Brain microvascular endothelial cell (primary cell): ENCODE measurements around the gene TAS2R43.

Experiments
- DNase-seq: peaks from one replicate; pipeline ENCODE4 v3.0.0-alpha.2; 2020
- H3K27ac ChIP-seq: fragments of 250-450 bp; sonication (Bioruptor Pico); 2 replicates; pipeline ENCODE4 v1.5.1; 2020; ENCODE audit warnings: mild to moderate bottlenecking, moderate library complexity
- H3K27me3 ChIP-seq: fragments of 250-450 bp; sonication (Bioruptor Pico); replicated peaks from 2 replicates; pipeline ENCODE4 v1.5.1; 2020; ENCODE audit warnings: mild to moderate bottlenecking
- H3K36me3 ChIP-seq: fragments of 250-450 bp; sonication (Bioruptor Pico); replicated peaks from 2 replicates; pipeline ENCODE4 v1.5.1; 2020; ENCODE audit warnings: mild to moderate bottlenecking
- H3K4me3 ChIP-seq: 2 replicates; pipeline ENCODE4 v1.5.1; 2011; ENCODE audit warnings: low read depth, mild to moderate bottlenecking, control low read depth, low read length, moderate library complexity
- in situ Hi-C: cut with HindIII; loops from 2 replicates; pipeline ENCODE4 v1.10.0; 2017; ENCODE audit warnings: low sequenced_read_pairs, low pct_ligation_motif_present
- TF ChIP-seq, protein P1 (sequence below): IDR thresholded peaks from 2 replicates; pipeline ENCODE4 v1.5.1; 2011; ENCODE audit warnings: low read depth, mild to moderate bottlenecking, moderate library complexity, low read length, control low read depth, inconsistent platforms; ENCODE audit errors: missing control alignments

The TAS2R43 gene, protein sequence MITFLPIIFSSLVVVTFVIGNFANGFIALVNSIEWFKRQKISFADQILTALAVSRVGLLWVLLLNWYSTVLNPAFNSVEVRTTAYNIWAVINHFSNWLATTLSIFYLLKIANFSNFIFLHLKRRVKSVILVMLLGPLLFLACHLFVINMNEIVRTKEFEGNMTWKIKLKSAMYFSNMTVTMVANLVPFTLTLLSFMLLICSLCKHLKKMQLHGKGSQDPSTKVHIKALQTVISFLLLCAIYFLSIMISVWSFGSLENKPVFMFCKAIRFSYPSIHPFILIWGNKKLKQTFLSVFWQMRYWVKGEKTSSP

DNA sequence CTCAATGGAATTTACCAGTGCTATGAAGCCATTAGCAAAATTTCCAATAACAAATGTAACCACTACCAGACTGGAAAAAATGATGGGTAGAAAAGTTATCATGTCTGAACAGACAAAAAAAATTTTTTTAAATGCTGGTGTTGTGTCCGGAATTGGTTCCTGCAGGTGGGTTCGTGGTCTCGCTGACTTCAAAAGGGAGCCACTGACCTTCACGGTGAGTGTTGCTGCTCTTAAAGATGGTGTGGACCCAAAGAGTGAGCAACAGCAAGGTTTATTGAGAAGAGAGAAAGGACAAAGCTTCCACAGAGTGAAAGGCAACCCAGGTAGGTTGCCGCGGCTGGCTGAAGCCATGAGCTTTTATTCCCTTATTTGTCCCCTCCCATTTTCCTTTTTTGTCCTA, at the start of gene TAS2R43:
TAS2R43 (minus strand) TSS at position 186 of the 400 bp plus-strand sequence; CDS start at position 102, 84 bp downstream.
- Histone ChIP-seq H3K27me3 (no peaks in the 10 kb centered on the region), H3K36me3 (no peaks in the 10 kb centered on the region), H3K27ac (no peak within 1 kb of the TSS), H3K4me3 (no peak within 1 kb of the TSS)
- in situ Hi-C loops, result no loop called here
- no peak for DNase-seq
- TF ChIP-seq, protein P1, sequence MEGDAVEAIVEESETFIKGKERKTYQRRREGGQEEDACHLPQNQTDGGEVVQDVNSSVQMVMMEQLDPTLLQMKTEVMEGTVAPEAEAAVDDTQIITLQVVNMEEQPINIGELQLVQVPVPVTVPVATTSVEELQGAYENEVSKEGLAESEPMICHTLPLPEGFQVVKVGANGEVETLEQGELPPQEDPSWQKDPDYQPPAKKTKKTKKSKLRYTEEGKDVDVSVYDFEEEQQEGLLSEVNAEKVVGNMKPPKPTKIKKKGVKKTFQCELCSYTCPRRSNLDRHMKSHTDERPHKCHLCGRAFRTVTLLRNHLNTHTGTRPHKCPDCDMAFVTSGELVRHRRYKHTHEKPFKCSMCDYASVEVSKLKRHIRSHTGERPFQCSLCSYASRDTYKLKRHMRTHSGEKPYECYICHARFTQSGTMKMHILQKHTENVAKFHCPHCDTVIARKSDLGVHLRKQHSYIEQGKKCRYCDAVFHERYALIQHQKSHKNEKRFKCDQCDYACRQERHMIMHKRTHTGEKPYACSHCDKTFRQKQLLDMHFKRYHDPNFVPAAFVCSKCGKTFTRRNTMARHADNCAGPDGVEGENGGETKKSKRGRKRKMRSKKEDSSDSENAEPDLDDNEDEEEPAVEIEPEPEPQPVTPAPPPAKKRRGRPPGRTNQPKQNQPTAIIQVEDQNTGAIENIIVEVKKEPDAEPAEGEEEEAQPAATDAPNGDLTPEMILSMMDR, result no peak

DNA sequence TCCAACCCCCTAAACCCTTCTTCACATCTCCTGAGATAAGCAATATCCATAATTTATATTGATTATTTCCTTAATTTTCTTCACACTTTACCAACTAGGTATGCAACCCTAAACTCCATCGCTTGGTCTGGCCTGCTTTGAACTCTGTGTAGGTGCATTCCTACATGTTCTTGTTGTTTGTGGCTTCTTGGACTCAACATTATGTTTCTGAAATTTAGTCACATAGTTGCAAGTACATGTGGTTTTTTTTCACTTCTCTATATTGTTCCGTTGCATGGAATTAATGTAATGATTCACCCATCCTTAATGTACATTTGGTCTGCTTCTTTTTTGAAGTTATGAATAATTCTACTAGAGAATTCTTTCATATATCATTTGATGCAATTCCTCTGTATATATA, 44.0 kb upstream of the TAS2R43 start:
- TF ChIP-seq, protein P1, result no peak
- Histone ChIP-seq H3K27ac (no peak overlapping the region), H3K27me3 (no peaks in the 10 kb centered on the region), H3K36me3 (no peaks in the 10 kb centered on the region), H3K4me3 (no peak overlapping the region)
- no peak for DNase-seq
- in situ Hi-C loops, result no loop called here

DNA sequence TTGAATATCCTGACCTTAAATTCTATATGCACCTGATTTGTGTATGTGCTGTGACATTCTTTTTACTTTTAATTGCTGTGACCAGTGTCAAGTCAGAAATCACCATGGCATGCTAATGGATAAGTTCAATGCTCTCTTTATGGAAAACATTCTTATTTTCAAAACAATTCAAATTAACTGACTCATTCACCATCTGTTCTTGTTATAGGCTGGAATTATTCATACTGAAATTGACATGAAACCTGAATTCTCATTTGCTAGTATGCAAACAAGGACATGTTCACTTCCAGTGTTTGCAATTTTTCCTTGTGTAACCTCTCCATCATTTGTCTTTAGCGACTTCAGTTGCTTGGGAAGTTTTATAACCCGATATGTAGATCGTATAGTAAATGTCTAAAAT, 42.2 kb upstream of the TAS2R43 start, which contains the start of gene TAS2R30:
TAS2R30 (minus strand) TSS at position 340 of the 400 bp plus-strand sequence. CDS start 400 bp downstream, outside the sequence.
- Histone ChIP-seq H3K4me3 (no peak within 1 kb of the TSS), H3K36me3 (no peaks in the 10 kb centered on the region), H3K27me3 (no peaks in the 10 kb centered on the region), H3K27ac (no peak within 1 kb of the TSS)
- in situ Hi-C loops, result no loop called here
- DNase-seq, result no peak
- TF ChIP-seq, protein P1, result no peak

DNA sequence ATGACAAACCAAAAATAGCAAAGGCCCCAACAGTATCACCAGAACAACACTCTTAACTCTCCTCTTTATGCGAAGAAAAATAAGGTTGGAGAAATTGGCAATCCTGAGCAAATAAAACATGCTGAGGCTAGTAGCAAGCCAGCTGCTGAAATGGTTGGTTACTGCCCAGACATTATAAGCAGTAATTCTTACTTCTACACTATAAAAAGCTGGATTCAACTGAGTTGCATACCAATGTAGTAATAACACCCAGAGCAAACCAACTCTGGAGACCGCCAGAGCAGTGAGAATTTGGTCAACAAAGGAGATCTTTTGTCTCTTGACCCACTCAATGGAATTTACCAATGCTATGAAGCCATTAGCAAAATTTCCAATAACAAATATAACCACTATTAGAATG, 41.7 kb upstream of the TAS2R43 start:
- Histone ChIP-seq H3K4me3 (no peak overlapping the region), H3K36me3 (no peaks in the 10 kb centered on the region), H3K27ac (no peak overlapping the region), H3K27me3 (no peaks in the 10 kb centered on the region)
- in situ Hi-C loops, result no loop called here
- no peak for DNase-seq
- TF ChIP-seq, protein P1, result no peak

DNA sequence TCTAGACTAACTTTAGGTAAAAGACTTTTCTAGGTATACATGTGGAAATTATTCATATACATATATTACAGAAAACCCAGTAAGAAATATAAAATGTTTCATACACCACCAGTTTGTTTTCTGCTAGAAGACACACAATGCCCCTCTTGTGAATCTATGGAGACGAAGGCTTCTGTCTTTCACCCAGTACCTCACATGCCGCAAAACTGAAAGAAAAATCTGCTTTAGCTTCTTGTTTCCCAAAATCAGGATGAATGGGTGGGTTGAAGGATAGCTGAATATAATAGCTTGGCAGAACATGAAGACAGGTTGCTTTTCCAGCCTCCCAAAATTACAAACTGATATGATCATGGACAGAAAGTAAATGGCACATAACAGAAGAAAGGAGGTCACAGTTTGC, 41.0 kb upstream of the TAS2R43 start:
- H3K27ac ChIP-seq, result no peak overlapping the region

More for the DNA sequence above, 41.0 kb upstream of the TAS2R43 start:
- TF ChIP-seq, protein P1, result no peak
- no peaks in the 10 kb centered on the region for H3K36me3 ChIP-seq
- no peak for DNase-seq
- no peak overlapping the region for H3K4me3 ChIP-seq
- no peaks in the 10 kb centered on the region for H3K27me3 ChIP-seq
- in situ Hi-C loops, result no loop called here
